ENCODE results near the gene CDH11. TPM values are rescaled to one million over a fixed set of nuclear protein-coding genes. Genes with fewer than 3 reads are reported as not detected.

Gene CDH11
- total RNA-seq, 1 donor from 2014 or later = 258 TPM

DNA sequence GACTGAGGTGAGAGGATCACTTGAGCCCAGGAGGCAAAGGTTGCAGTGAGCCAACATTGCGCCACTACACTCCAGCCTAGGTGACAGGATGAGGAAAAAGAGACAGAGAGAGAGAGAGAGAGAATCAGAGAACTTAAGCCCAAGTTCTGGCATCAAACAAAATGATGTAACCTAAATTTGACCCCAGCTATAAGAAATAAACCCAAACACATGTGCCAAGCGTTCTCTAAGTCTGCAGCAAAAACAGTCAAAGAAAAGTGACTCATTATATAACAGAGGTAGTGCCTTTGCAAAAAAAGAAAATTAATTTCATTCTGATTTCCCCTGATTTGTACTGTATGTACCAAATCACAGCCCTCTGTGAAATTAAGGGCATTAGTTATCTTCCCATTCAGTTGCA is 89.5 kb downstream of the CDH11 start:
- no peak for DNase-seq

DNA sequence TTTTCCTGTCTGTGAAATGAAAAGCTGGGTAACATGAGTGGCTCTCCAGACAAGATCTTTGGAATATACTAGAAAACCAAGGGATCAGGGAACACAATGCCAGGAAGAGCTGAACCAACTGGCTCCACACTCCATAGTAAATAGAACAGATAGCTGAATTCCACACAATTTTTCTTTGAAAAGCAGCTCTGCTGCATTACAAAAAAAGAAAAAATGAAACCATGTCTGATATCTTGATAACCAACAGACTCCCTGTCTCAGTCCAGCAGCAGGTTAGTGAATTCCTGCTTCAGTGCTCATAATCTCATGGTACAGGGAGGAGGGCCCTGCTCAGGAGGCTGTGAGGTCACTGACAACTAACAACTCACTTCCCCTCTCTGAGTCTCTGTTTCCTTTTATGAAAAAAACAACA is 97.1 kb downstream of the CDH11 start:
- DNase-seq = no peak

- no peak for DNase-seq
Measured at GRCh38 chr16:65023802-65024201, 98.1 kb downstream of the CDH11 start.

GRCh38 chr16:65021852-65022595 is 99.8 kb downstream of the CDH11 start:
- no peak for DNase-seq

DNA sequence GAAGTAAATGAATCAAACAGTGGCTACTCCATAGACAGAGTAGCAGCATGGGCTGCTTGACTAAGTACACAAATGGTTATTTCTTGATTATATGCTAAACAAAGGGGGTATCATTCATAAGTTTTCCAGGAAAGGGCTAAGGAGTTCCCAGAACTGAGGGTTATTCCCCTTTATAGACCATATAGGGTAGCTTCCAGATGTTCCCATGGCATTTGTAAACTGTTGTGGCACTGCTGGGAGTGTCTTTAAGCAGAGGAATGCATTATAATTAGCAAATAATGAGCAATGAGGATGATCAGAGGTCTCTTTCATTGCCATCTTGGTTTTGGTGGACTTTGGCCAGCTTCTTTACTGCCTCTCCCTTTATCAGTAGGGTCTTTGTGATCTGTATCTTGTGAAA is 105.1 kb downstream of the CDH11 start:
- DNase-seq = no peak

- no peak for DNase-seq
Measured at GRCh38 chr16:65015599-65015998, 106.3 kb downstream of the CDH11 start.

GRCh38 chr16:65012357-65012756 is 109.5 kb downstream of the CDH11 start:
- no peak for DNase-seq

- no peak for DNase-seq
Measured at GRCh38 chr16:65010125-65010524, 111.7 kb downstream of the CDH11 start.

DNA sequence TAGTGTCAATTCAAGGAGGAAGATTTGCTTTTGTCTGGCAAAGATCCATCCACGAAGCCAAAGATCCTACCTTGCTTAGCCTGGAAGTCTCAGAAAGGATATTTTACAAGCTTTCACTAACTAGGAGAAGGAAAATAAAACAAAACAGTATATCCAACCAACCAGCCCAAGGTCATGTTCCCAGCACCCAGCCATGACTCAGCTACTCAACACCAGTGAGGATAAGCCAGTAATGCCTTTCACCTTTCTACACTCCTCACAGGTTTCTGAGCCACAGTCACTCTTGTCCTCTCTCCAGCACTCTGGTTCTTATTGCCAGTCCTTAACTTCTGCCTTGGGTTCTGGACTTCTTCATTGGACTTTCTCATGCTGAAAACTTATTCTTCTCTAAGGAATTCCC is 116.2 kb downstream of the CDH11 start:
- DNase-seq = no peak

GRCh38 chr16:65004570-65004969 is 117.3 kb downstream of the CDH11 start:
- no peak for DNase-seq

DNA sequence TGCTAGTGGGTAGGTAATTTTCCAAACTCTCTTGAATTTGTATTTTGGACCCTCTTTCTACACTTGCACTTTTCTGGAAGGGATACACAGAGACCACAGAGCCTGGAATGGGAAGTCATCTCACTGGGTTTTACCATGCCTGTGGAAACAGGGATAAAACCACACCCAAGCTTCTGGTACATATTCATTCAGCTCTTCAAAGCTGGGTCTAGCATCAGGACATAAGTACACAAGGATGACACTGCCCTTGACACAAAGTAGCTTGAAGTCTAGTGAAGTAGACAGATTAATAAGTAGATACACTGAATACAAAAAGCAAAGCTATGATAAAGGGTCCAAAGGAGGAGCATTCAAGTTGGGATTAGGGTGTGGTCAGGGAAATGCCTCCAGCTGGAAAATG is 118.2 kb downstream of the CDH11 start:
- no peak for DNase-seq

- DNase-seq = no peak
Measured at GRCh38 chr16:65002265-65002664, 119.6 kb downstream of the CDH11 start.

DNA sequence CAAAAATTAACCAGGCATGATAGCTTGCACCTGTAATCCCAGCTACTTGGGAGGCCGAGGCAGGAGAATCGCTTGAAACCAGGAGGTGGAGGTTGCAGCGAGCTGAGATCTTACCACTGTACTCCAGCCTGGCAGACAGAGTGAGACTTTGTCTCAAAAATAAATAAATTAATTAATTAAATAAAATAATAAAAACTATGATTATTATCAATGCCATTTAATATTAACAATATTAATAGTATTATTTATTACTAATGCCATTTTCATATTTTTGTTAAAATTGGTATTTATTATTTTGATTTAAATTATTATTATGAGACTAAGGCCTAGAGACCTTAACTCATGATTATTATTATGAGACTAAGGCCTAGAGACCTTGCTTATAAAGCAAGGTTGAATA is 121.2 kb downstream of the CDH11 start:
- DNase-seq = no peak

DNA sequence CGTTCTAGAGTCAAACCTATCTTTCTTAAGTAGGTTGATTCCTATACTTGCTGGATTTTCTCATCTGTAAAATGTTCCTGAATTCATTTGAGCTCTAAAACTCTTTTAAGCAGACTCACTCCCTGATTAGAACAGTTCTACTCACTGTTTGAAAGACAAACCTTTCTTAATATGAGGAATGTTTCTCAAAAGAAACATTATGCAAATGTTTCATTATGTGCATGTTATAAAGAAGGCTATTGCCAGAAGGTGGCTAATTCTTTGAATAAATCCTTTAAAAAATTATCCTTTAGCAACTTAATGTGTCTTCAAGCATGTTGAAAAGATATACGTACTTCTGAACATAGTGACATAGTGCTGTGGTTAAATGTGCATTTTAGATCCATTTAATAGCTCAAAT is 124.1 kb downstream of the CDH11 start:
- no peak for DNase-seq

GRCh38 chr16:64997121-64997520 is 124.7 kb downstream of the CDH11 start:
- no peak for DNase-seq

DNA sequence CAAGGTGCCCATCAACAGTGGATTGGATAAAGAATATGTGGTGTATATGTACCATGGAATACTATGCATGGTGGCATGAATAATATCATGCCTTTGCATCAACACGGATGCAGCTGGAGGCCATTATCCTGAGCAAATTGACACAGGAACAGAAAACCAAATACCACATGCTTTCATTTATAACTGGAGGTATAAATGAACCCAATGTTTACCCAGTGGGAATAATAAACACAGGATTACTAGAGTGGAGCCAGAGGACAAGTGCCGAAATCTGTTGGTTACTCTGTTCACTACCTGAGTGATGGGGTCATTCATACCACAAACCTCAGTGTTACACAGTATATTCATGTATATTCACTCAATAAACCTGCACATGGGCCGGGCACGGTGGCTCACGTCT is 125.2 kb downstream of the CDH11 start:
- DNase-seq = no peak

GRCh38 chr16:64993464-64993863 is 128.4 kb downstream of the CDH11 start:
- no peak for DNase-seq

GRCh38 chr16:64991001-64991400 is 130.9 kb downstream of the CDH11 start:
- DNase-seq = no peak

GRCh38 chr16:64990101-64990500 is 131.8 kb downstream of the CDH11 start:
- no peak for DNase-seq

GRCh38 chr16:64989050-64989449 is 132.8 kb downstream of the CDH11 start:
- DNase-seq = no peak

DNA sequence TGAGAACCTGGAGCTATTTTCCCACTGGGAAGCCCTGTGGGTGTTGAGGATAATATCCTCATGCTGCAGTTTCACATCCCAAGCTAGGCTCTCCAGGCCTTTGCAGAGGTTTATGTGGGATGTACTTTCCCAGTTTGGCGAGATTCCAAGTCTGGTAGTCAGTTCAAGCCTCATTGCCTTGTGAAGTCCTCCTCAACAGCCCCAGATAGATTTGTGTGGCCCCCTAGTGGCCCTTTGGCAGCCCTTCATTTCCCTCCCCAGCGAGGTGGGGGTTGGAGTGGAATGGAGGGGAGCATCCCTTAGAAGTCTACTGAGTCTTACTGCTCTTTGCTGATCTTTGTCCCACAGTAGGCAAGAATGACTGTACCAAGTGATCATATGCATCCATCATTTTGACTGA is 137.9 kb downstream of the CDH11 start:
- DNase-seq = peak; percentile 7

DNA sequence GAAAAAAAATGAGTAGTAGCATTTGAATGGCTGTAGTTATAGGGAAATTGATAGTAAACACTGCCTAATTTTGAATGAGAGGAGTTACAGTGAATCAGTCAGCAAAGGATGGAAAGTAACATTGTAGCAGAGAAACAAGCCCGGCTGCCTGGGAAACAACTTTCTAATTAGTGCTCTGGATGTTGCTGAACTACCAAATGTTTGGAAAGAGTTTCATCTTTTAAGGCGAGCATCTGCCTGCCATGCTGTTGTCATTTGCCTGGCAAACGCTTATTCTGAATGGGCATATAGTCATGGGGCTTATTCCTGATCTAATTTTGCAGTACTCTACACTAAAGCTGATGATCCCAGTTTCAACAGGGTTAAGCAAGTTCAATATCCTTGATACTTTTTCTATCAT is 138.6 kb downstream of the CDH11 start:
- DNase-seq = no peak

DNA sequence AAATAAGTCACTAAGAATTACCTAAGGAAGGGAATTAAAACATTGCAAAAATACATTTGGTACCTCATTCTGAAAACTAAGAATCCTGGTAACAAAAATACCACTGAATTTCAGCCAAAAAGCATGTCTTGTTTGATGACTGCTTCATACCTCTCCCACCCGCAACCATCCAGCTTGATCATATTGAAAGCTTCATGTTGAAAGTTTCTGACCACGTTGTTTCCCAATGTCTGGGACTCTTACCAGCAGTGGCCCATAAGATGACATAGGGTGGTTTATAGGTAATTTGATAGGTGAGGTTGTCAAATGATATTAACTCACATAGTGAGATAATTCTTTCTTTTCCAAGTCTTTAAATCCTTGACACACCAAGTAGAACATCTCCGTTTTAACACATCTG is 139.3 kb downstream of the CDH11 start:
- no peak for DNase-seq

GRCh38 chr16:64981568-64982281 is 140.1 kb downstream of the CDH11 start:
- no peak for DNase-seq

Data from occipital lobe (tissue), 2 donors.